Measurements from ENCODE around the gene PTPRT.

PTPRT gene

DNA sequence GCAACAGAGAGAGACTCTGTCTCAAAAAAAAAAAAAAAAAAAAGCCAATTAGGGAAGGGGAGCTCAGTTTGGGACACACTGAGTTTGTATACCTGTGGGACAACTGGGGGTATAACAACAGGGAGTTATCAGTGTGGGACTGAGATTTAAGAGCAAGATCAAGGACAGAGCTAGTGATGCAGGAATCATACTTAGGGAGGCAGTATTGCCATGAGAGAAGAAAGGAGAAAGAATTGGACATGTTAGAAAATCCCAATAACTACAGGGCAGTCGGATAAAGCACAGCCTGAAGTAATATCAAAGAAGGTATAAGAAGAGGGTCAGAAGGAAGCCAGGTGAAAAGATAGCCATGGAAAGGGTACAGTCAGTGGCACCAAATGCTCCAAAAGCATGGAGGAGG, 121.2 kb downstream of the PTPRT start:
- Histone ChIP-seq H3K4me3 (ENCODE audit: low read length in 2 of 2) (no peak overlapping the region), H3K36me3 (ENCODE audit: control insufficient read depth in 2 of 2, insufficient read depth in 2 of 2, low read length in 2 of 2) (no peaks in the 10 kb centered on the region), H3K9ac (ENCODE audit: low read depth in 1 of 2, low read length in 2 of 2) (no peak overlapping the region), H3K4me1 (ENCODE audit: control insufficient read depth in 2 of 2, insufficient read depth in 2 of 2, low read length in 2 of 2) (no peaks in the 10 kb centered on the region), H3K27ac (ENCODE audit: low read depth in 2 of 2, low read length in 2 of 2) (no peak overlapping the region), H3K27me3 (ENCODE audit: control insufficient read depth in 2 of 2, insufficient read depth in 2 of 2, low read length in 2 of 2) (no peaks in the 10 kb centered on the region), H3K9me3 (ENCODE audit: control insufficient read depth in 2 of 2, low read length in 2 of 2) (no peaks in the 10 kb centered on the region)

DNA sequence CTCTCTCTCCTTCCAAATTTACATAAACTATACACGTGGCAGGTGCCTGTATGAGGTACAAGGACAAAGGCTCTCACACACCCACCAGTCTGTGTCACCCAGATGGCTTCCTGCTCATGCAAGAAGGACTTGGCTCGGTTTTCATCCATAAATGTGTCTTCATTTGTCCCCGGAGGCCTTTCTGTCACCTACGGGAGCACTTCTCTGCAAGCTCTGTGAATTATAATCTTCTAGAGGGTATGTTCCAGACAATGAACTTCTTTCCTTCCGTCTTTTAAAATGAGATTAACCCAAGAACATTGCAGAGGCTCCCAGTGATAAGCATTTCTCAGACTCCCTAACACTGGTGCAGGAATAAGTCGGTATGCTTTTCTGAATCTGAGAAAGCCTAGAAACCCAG, 123.6 kb downstream of the PTPRT start:
- Histone ChIP-seq H3K4me1 (ENCODE audit: control insufficient read depth in 2 of 2, insufficient read depth in 2 of 2, low read length in 2 of 2) (no peaks in the 10 kb centered on the region), H3K27ac (ENCODE audit: low read depth in 2 of 2, low read length in 2 of 2) (no peak overlapping the region), H3K4me3 (ENCODE audit: low read length in 2 of 2) (no peak overlapping the region), H3K36me3 (ENCODE audit: control insufficient read depth in 2 of 2, insufficient read depth in 2 of 2, low read length in 2 of 2) (no peaks in the 10 kb centered on the region), H3K27me3 (ENCODE audit: control insufficient read depth in 2 of 2, insufficient read depth in 2 of 2, low read length in 2 of 2) (no peaks in the 10 kb centered on the region), H3K9me3 (ENCODE audit: control insufficient read depth in 2 of 2, low read length in 2 of 2) (no peaks in the 10 kb centered on the region), H3K9ac (ENCODE audit: low read depth in 1 of 2, low read length in 2 of 2) (no peak overlapping the region)

GRCh38 chr20:43065299-43065698, 124.4 kb downstream of the PTPRT start:
- Histone ChIP-seq H3K27ac (ENCODE audit: low read depth in 2 of 2, low read length in 2 of 2) (no peak overlapping the region), H3K4me3 (ENCODE audit: low read length in 2 of 2) (no peak overlapping the region), H3K9ac (ENCODE audit: low read depth in 1 of 2, low read length in 2 of 2) (no peak overlapping the region), H3K4me1 (ENCODE audit: control insufficient read depth in 2 of 2, insufficient read depth in 2 of 2, low read length in 2 of 2) (no peaks in the 10 kb centered on the region), H3K9me3 (ENCODE audit: control insufficient read depth in 2 of 2, low read length in 2 of 2) (no peaks in the 10 kb centered on the region), H3K36me3 (ENCODE audit: control insufficient read depth in 2 of 2, insufficient read depth in 2 of 2, low read length in 2 of 2) (no peaks in the 10 kb centered on the region), H3K27me3 (ENCODE audit: control insufficient read depth in 2 of 2, insufficient read depth in 2 of 2, low read length in 2 of 2) (no peaks in the 10 kb centered on the region)

DNA sequence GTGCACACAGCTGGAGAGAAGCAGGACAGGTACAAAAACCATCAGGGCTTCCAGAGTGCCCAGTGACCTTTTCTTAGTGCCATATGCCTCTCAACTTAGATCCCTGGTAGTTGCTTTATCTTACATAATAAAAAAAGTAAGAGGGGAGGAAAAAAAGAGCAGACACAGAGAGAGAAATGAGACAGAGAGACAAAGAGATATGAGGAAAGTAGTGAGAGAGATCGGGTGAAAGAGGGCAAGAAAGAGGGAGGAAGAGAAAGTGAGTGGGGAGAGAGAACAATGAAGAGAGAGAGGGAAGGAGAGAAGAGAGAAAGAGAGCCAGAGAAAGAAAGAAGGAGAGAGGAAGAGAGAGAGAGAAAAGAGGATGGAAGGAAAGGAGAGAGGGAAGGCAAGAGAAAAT, 131.6 kb downstream of the PTPRT start:
- H3K9ac ChIP-seq (ENCODE audit: low read depth in 1 of 2, low read length in 2 of 2) = no peak overlapping the region
- H3K9me3 ChIP-seq (ENCODE audit: control insufficient read depth in 2 of 2, low read length in 2 of 2) = no peaks in the 10 kb centered on the region
- no peak overlapping the region for H3K4me3 ChIP-seq (ENCODE audit: low read length in 2 of 2)
- no peaks in the 10 kb centered on the region for H3K27me3 ChIP-seq (ENCODE audit: control insufficient read depth in 2 of 2, insufficient read depth in 2 of 2, low read length in 2 of 2)
- no peaks in the 10 kb centered on the region for H3K4me1 ChIP-seq (ENCODE audit: control insufficient read depth in 2 of 2, insufficient read depth in 2 of 2, low read length in 2 of 2)
- no peaks in the 10 kb centered on the region for H3K36me3 ChIP-seq (ENCODE audit: control insufficient read depth in 2 of 2, insufficient read depth in 2 of 2, low read length in 2 of 2)
- no peak overlapping the region for H3K27ac ChIP-seq (ENCODE audit: low read depth in 2 of 2, low read length in 2 of 2)

GRCh38 chr20:43057317-43057716, 132.4 kb downstream of the PTPRT start:
- Histone ChIP-seq H3K9me3 (ENCODE audit: control insufficient read depth in 2 of 2, low read length in 2 of 2) (no peaks in the 10 kb centered on the region), H3K36me3 (ENCODE audit: control insufficient read depth in 2 of 2, insufficient read depth in 2 of 2, low read length in 2 of 2) (no peaks in the 10 kb centered on the region), H3K27ac (ENCODE audit: low read depth in 2 of 2, low read length in 2 of 2) (no peak overlapping the region), H3K4me1 (ENCODE audit: control insufficient read depth in 2 of 2, insufficient read depth in 2 of 2, low read length in 2 of 2) (no peaks in the 10 kb centered on the region), H3K27me3 (ENCODE audit: control insufficient read depth in 2 of 2, insufficient read depth in 2 of 2, low read length in 2 of 2) (no peaks in the 10 kb centered on the region), H3K9ac (ENCODE audit: low read depth in 1 of 2, low read length in 2 of 2) (no peak overlapping the region), H3K4me3 (ENCODE audit: low read length in 2 of 2) (no peak overlapping the region)

- H3K9me3 ChIP-seq (ENCODE audit: control insufficient read depth in 2 of 2, low read length in 2 of 2) = no peaks in the 10 kb centered on the region
- H3K27ac ChIP-seq (ENCODE audit: low read depth in 2 of 2, low read length in 2 of 2) = no peak overlapping the region
- no peaks in the 10 kb centered on the region for H3K4me1 ChIP-seq (ENCODE audit: control insufficient read depth in 2 of 2, insufficient read depth in 2 of 2, low read length in 2 of 2)
- no peaks in the 10 kb centered on the region for H3K27me3 ChIP-seq (ENCODE audit: control insufficient read depth in 2 of 2, insufficient read depth in 2 of 2, low read length in 2 of 2)
- H3K36me3 ChIP-seq (ENCODE audit: control insufficient read depth in 2 of 2, insufficient read depth in 2 of 2, low read length in 2 of 2) = no peaks in the 10 kb centered on the region
- H3K9ac ChIP-seq (ENCODE audit: low read depth in 1 of 2, low read length in 2 of 2) = no peak overlapping the region
- no peak overlapping the region for H3K4me3 ChIP-seq (ENCODE audit: low read length in 2 of 2)
These were observed 134.4 kb downstream of the PTPRT start for GRCh38 chr20:43055181-43055884.

GRCh38 chr20:43052532-43052931, 137.2 kb downstream of the PTPRT start:
- Histone ChIP-seq H3K27ac (ENCODE audit: low read depth in 2 of 2, low read length in 2 of 2) (no peak overlapping the region), H3K9ac (ENCODE audit: low read depth in 1 of 2, low read length in 2 of 2) (no peak overlapping the region), H3K4me1 (ENCODE audit: control insufficient read depth in 2 of 2, insufficient read depth in 2 of 2, low read length in 2 of 2) (no peaks in the 10 kb centered on the region), H3K36me3 (ENCODE audit: control insufficient read depth in 2 of 2, insufficient read depth in 2 of 2, low read length in 2 of 2) (no peaks in the 10 kb centered on the region), H3K9me3 (ENCODE audit: control insufficient read depth in 2 of 2, low read length in 2 of 2) (no peaks in the 10 kb centered on the region), H3K4me3 (ENCODE audit: low read length in 2 of 2) (no peak overlapping the region), H3K27me3 (ENCODE audit: control insufficient read depth in 2 of 2, insufficient read depth in 2 of 2, low read length in 2 of 2) (no peaks in the 10 kb centered on the region)

GRCh38 chr20:43046966-43047365, 142.7 kb downstream of the PTPRT start:
- no peaks in the 10 kb centered on the region for H3K36me3 ChIP-seq (ENCODE audit: control insufficient read depth in 2 of 2, insufficient read depth in 2 of 2, low read length in 2 of 2)
- H3K27me3 ChIP-seq (ENCODE audit: control insufficient read depth in 2 of 2, insufficient read depth in 2 of 2, low read length in 2 of 2) = no peaks in the 10 kb centered on the region
- H3K27ac ChIP-seq (ENCODE audit: low read depth in 2 of 2, low read length in 2 of 2) = no peak overlapping the region
- H3K4me3 ChIP-seq (ENCODE audit: low read length in 2 of 2) = no peak overlapping the region
- no peaks in the 10 kb centered on the region for H3K4me1 ChIP-seq (ENCODE audit: control insufficient read depth in 2 of 2, insufficient read depth in 2 of 2, low read length in 2 of 2)
- no peak overlapping the region for H3K9ac ChIP-seq (ENCODE audit: low read depth in 1 of 2, low read length in 2 of 2)
- H3K9me3 ChIP-seq (ENCODE audit: control insufficient read depth in 2 of 2, low read length in 2 of 2) = no peaks in the 10 kb centered on the region

DNA sequence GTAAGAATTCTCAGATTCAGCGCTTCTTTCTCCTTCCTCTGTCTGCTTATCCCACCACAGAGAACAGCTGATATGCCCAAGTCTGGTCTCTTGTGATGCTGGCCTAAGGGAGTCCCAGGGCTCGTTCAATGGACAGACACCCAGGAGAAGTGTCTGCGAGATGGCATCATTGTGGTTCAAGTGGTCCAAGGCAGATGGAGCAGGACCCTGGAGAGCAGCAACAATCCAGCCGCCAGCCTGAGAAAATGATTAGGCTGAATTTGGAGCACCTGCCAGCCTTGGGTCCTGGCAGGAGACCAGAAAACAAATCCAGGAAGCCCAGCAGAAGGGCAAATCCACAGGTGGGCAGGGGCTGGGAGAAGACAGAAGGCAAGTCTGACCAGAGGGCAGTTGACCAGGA, 145.8 kb downstream of the PTPRT start:
- Histone ChIP-seq H3K4me3 (ENCODE audit: low read length in 2 of 2) (no peak overlapping the region), H3K9me3 (ENCODE audit: control insufficient read depth in 2 of 2, low read length in 2 of 2) (no peaks in the 10 kb centered on the region), H3K27ac (ENCODE audit: low read depth in 2 of 2, low read length in 2 of 2) (no peak overlapping the region), H3K4me1 (ENCODE audit: control insufficient read depth in 2 of 2, insufficient read depth in 2 of 2, low read length in 2 of 2) (no peaks in the 10 kb centered on the region), H3K27me3 (ENCODE audit: control insufficient read depth in 2 of 2, insufficient read depth in 2 of 2, low read length in 2 of 2) (no peaks in the 10 kb centered on the region), H3K9ac (ENCODE audit: low read depth in 1 of 2, low read length in 2 of 2) (no peak overlapping the region), H3K36me3 (ENCODE audit: control insufficient read depth in 2 of 2, insufficient read depth in 2 of 2, low read length in 2 of 2) (no peaks in the 10 kb centered on the region)

DNA sequence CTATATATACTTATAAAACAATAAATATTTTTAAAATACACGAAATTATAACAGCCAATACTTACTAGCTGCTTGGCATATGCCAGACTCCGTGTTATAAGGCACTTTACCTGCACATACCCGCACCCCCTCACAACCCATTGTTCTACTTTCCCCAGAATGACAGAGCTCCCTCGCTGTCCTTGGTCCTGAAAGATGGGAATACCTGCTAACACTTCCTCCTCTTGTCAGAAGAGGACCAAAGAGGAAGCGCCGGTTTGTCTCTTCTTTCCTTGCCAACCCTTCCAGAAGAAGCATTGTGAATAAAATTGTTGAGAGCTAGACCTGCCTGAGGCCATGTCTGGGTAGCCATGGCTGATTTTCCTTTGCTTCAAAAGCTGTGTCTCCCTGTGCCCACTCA, 149.3 kb downstream of the PTPRT start:
- H3K27ac ChIP-seq (ENCODE audit: low read depth in 2 of 2, low read length in 2 of 2) = no peak overlapping the region
- H3K36me3 ChIP-seq (ENCODE audit: control insufficient read depth in 2 of 2, insufficient read depth in 2 of 2, low read length in 2 of 2) = no peaks in the 10 kb centered on the region
- H3K4me1 ChIP-seq (ENCODE audit: control insufficient read depth in 2 of 2, insufficient read depth in 2 of 2, low read length in 2 of 2) = no peaks in the 10 kb centered on the region
- no peaks in the 10 kb centered on the region for H3K9me3 ChIP-seq (ENCODE audit: control insufficient read depth in 2 of 2, low read length in 2 of 2)
- no peak overlapping the region for H3K9ac ChIP-seq (ENCODE audit: low read depth in 1 of 2, low read length in 2 of 2)
- no peaks in the 10 kb centered on the region for H3K27me3 ChIP-seq (ENCODE audit: control insufficient read depth in 2 of 2, insufficient read depth in 2 of 2, low read length in 2 of 2)
- no peak overlapping the region for H3K4me3 ChIP-seq (ENCODE audit: low read length in 2 of 2)
